Transverse colon (tissue), 4 donors: ENCODE results near the gene CACNA1S.

Source experiments
- EP300 ChIP-seq: sonication (generic); formaldehyde crosslinking; IDR thresholded peaks from one replicate; pipeline ENCODE4 v1.6.1; 2017; ENCODE audit warnings: antibody characterized with exemption, low read depth
- POLR2A ChIP-seq: fragments of 450-650 bp; IDR thresholded peaks from one replicate; pipeline ENCODE4 v1.6.1; 2016; ENCODE audit warnings: antibody characterized with exemption, mild to moderate bottlenecking, moderate library complexity
- POLR2AphosphoS5 ChIP-seq, 3 donors: sonication (generic); formaldehyde crosslinking; IDR thresholded peaks; one replicate each; pipeline ENCODE4 v1.6.1; 2016; ENCODE audit warnings: antibody characterized with exemption in 3 of 3
- TF ChIP-seq, protein P1 (sequence below), 5 experiments: fragments of 200-600 bp in 3 of 5; fragments of 450-650 bp in 2 of 5; sonication (generic) in 3 of 5; IDR thresholded peaks; 1 replicate in 2 of 5; 2 replicates in 3 of 5; pipeline ENCODE4 v1.5.1; 2016 to 2017; ENCODE audit warnings: antibody characterized with exemption in 5 of 5, inconsistent platforms in 3 of 5, mild to moderate bottlenecking in 2 of 5, moderate library complexity in 1 of 5

- TF ChIP-seq, protein P1, sequence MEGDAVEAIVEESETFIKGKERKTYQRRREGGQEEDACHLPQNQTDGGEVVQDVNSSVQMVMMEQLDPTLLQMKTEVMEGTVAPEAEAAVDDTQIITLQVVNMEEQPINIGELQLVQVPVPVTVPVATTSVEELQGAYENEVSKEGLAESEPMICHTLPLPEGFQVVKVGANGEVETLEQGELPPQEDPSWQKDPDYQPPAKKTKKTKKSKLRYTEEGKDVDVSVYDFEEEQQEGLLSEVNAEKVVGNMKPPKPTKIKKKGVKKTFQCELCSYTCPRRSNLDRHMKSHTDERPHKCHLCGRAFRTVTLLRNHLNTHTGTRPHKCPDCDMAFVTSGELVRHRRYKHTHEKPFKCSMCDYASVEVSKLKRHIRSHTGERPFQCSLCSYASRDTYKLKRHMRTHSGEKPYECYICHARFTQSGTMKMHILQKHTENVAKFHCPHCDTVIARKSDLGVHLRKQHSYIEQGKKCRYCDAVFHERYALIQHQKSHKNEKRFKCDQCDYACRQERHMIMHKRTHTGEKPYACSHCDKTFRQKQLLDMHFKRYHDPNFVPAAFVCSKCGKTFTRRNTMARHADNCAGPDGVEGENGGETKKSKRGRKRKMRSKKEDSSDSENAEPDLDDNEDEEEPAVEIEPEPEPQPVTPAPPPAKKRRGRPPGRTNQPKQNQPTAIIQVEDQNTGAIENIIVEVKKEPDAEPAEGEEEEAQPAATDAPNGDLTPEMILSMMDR (IDR thresholded peaks at IDR 0.05) = no peak
- TF ChIP-seq POLR2AphosphoS5 (IDR thresholded peaks at IDR 0.05) = no peak
- TF ChIP-seq EP300 = no peak
- TF ChIP-seq POLR2A = no peak
Measured at GRCh38 chr1:201004154-201004553, 108.1 kb downstream of the CACNA1S start.
